Right kidney (tissue), 1 donor: Measurements from ENCODE around the gene OSBPL5.

Experiments
- DNase-seq: peaks from one replicate; pipeline ENCODE4 v3.0.0-alpha.2; 2016

Gene OSBPL5

GRCh38 chr11:3134651-3135480 lies 30.2 kb downstream of the OSBPL5 start:
- DNase-seq: no peak

DNA sequence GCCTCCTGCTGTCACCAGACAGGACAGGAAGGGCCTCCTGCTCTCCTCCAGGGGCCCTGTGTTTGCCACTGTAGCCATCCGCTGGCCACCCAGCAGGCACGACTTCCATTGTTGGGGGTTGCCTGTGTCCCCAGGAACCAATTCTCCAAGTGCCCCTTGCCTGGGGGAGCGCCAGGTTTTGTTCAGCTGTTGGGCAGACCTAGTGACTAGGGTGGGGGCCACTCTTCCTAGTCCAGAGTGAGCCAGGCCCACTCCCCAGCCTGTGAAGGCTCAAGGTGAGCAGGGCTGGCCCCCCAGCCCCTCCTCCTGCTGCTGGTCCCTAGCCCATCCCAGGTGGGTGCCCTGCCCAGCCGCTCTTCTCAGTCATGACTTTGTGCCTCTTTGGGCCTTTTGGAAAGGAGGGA lies 30.9 kb downstream of the OSBPL5 start:
- DNase-seq: no peak

GRCh38 chr11:3133261-3134217 lies 31.6 kb downstream of the OSBPL5 start:
- no peak for DNase-seq

GRCh38 chr11:3132831-3133260 lies 32.3 kb downstream of the OSBPL5 start:
- DNase-seq: no peak

DNA sequence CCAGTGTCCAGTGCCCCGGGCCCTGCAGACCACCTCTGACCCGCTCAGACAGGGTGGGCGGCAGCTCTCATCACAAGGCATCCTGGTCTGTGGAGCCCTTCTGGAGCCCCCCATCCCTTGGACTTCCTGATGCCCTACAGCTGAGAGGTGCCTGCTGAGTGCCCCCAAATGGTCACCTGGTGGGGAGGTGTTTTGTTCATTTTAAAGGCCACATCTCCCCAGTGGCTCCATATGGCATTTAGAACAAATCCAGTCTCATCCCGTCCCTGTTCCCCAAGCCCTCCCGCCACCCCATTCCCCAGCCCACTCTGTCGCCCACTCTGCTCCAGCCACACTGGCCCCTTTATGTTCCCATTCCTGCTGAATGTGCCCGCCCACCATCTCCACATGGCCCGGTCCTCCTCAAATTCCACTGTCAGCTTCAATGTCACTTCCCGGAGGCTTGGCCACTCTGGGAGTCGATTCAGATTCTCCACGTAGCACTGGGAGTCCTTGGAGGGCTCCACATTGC lies 32.8 kb downstream of the OSBPL5 start:
- no peak for DNase-seq

- no peak for DNase-seq
Observed at GRCh38 chr11:3131330-3131941, 33.7 kb downstream of the OSBPL5 start.

DNA sequence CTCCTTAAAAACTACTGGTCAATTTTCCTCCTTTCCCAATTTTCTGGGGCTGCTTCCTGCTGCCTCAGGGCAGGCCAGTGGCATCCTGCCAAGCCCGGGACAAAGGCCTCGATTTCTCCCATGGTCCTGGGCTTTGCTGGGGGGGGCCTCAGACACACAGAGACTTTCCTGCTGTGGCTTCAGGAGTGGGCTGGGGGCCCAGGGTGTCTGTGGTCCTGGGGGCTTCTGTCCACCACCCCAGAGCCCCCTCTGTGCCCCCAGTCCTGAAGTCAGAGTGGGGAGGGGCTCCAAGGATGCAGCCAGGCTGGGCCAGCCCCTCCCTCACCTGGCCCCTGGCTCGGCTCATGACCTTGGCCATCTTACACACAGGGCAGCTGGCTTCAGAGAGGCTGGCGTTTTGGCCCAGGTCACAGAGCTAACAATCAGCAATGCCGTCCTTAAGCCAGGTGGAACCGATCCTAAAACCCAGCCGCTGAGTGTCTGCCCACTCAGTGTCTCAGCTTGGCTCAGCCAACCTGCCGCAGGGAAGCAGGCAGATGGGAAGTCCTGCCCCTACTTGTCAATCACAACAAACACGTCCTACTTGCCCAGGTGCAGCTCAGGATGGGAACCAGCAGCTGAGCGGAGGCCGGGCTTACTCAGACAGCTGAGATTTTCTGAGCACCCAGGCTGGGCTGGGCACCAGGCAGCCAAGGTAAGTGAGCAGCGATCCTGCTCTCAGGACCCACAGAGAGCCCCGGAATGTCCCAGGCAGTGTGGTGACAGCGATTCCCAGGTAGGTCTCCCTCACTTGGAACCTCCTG lies 34.6 kb downstream of the OSBPL5 start:
- no peak for DNase-seq

GRCh38 chr11:3129591-3130268 lies 35.4 kb downstream of the OSBPL5 start:
- no peak for DNase-seq

- DNase-seq: no peak
Observed at GRCh38 chr11:3129181-3129590, 35.9 kb downstream of the OSBPL5 start.

- DNase-seq: no peak
Observed at GRCh38 chr11:3128356-3129180, 36.5 kb downstream of the OSBPL5 start.

- DNase-seq: no peak
Observed at GRCh38 chr11:3127706-3128355, 37.3 kb downstream of the OSBPL5 start.

DNA sequence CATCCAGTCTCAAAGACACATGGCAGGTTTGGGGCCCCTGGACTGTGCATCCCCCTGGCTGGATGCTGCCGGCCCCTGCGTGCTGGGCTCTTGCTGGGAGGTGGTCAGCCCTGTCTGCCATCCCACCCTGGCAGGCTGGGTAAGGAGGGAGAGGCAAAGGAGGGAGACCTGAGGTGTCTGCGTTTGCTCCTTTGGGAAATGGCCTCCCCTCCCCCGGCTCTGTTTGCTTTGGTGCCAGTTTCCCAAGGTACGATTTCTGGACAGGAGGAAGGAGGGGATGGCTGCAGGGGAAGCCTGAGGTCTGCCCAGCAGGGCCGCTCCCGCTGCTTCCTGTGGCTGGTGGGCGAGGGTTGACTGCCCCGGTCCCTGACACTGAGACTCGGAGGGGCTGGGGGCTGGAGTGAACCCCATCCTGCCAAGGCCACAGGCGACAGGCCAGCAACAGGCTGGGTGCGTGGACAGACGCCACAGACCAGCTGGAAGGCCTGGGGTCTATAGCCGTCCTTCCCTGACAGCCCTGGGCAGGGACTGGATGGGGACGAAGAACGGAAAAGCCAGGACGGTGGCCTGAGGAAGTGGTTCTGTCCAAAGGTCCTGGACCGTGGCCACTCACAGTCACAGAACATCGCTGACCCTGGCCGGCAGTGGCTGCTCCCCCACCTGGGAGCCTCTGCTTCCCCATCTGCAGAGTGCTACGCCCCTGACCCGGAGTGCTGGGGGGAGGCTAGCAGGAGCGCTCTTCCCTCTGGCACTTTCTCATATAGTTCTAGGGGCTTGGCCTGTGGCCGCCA lies 38.0 kb downstream of the OSBPL5 start:
- DNase-seq: no peak

DNA sequence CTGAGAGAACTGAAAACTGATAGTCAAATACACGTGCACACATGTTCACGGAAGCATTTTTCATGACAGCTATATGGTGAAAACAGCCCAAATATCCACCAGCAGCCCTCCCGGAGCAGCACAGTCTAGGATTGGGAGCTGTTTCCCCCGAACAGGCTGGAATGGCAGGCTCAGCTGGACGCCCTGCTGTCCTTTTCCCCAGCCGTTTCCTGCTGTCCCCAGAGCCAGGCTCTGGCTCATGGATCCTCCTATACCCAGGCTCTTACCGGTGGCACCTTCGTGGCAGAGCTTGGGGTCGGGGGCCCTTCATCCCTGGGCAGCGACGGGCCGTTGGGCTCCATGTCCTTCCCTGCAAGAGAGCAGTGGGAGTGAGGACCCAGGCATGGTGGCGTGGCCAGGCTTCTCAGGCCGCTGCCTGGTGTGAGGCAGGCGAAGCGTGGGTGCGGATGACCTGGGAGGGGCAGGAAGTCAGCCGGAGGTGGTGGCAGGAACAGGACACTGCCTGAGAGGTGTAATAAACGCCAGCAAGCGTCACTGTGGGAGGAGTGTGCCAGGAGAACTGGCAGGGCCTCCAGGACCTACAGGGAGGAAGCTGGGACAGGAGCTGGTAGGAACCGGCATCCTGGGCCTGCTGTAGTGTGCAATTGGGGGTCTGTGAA lies 38.8 kb downstream of the OSBPL5 start:
- DNase-seq: peak; percentile 35

- no peak for DNase-seq
Observed at GRCh38 chr11:3124821-3125220, 40.3 kb downstream of the OSBPL5 start.

GRCh38 chr11:3123761-3124733 lies 41.1 kb downstream of the OSBPL5 start:
- DNase-seq: no peak

DNA sequence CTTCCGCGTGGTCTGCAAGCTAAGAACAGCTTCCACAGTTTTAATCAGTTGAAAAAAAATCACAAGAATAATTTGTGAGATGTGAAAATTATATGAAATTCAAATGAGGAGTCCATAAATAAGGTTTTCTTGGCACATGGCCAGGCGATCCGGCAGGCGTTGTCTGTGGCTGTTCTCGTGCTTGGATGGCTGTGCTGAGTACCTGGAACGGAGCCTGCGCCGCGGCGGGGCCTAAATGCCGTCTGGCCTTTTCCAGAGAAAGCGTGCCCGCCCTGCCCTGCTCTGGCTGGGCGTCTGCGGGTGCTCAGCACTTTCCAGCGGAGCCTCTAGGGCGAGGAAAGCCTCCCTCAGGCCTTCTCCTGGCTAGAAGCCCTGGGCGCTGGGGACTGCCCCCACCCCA lies 41.8 kb downstream of the OSBPL5 start:
- DNase-seq: no peak

DNA sequence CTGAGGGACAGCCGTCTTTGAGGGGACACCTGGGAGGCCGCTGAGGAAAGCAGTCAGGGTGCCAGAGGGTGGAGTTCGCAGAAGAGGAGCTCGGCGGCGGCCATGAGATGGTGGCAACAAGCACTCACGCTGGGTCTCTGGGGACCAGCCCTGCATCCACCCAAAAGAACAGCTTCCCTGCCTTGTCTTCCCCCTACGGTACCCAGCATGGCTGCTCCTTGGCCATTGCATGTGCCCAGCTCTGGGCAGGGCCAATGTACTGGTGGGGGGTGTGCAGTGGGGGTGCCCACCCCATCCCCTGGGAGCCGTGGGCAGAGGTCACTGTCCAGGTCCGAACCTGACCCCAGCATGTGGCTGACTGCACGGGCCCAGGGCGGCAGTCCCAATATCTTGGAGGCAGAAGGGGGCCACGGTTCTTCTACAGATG lies 42.3 kb downstream of the OSBPL5 start:
- DNase-seq: no peak
